GM04503 (cell line): ENCODE results near the gene C9orf43.
A peak's percentile ranks its signal among the peaks of the same experiment; 100 is the strongest.
"Not testable (repeated sequence)": the region's sequence is repeated elsewhere in the genome, so short reads cannot be mapped to it uniquely, and the experiment has no call there.

Experiments
- DNase-seq: peaks from one replicate; pipeline ENCODE4 v3.0.0-alpha.2; 2012; ENCODE audit warnings: low read depth

Gene C9orf43

GRCh38 chr9:113381909-113382411 is 28.6 kb upstream of the C9orf43 start:
- DNase-seq: no peak

GRCh38 chr9:113386571-113387393 is 23.8 kb upstream of the C9orf43 start:
- DNase-seq: no peak

GRCh38 chr9:113387560-113388230 is 22.9 kb upstream of the C9orf43 start:
- DNase-seq: no peak

GRCh38 chr9:113388833-113389232 is 21.7 kb upstream of the C9orf43 start:
- DNase-seq: no peak

GRCh38 chr9:113389451-113389850 is 21.1 kb upstream of the C9orf43 start:
- no peak for DNase-seq

- no peak for DNase-seq
Observed at GRCh38 chr9:113390192-113390960, 20.2 kb upstream of the C9orf43 start.

GRCh38 chr9:113391917-113392316 is 18.6 kb upstream of the C9orf43 start:
- DNase-seq: no peak

- DNase-seq: no peak
Observed at GRCh38 chr9:113393281-113393680, 17.3 kb upstream of the C9orf43 start.

GRCh38 chr9:113395000-113395861 is 15.3 kb upstream of the C9orf43 start:
- no peak for DNase-seq

GRCh38 chr9:113397203-113397631 is 13.3 kb upstream of the C9orf43 start:
- no peak for DNase-seq

GRCh38 chr9:113398796-113399195 is 11.8 kb upstream of the C9orf43 start:
- no peak for DNase-seq

GRCh38 chr9:113399646-113400200 is 10.8 kb upstream of the C9orf43 start:
- no peak for DNase-seq

- DNase-seq: peak; percentile 80
Observed at GRCh38 chr9:113401027-113401792, 9.3 kb upstream of the C9orf43 start, which contains the start of gene ALAD. Gene ALAD (minus strand): TSS chr9:113401284. CDS start chr9:113393559, 7,725 bp downstream.

GRCh38 chr9:113403646-113404045 is 6.9 kb upstream of the C9orf43 start:
- no peak for DNase-seq

GRCh38 chr9:113406353-113406752 is 4.2 kb upstream of the C9orf43 start:
- not testable (repeated sequence) for DNase-seq

- DNase-seq: not testable (repeated sequence)
Observed at GRCh38 chr9:113406873-113407511, 3.6 kb upstream of the C9orf43 start.

GRCh38 chr9:113409481-113409880 is 1.1 kb upstream of the C9orf43 start:
- DNase-seq: no peak

- DNase-seq: no peak
Observed at GRCh38 chr9:113409883-113410206, 702 bp upstream of the C9orf43 start.

GRCh38 chr9:113416149-113416721 is 5.7 kb downstream of the C9orf43 start:
- DNase-seq: no peak

- no peak for DNase-seq
Observed at GRCh38 chr9:113417370-113417769, 6.8 kb downstream of the C9orf43 start.
